Astrocyte of the spinal cord (primary cell): ENCODE results near the gene ANTXR1.

ENCODE experiments used
- DNase-seq: peaks from one replicate; pipeline ENCODE4 v3.0.0; 2011; ENCODE audit warnings: low read depth, low spot score
- H3K4me3 ChIP-seq: 2 replicates; pipeline ENCODE4 v1.5.1; 2011; ENCODE audit warnings: low read depth, mild to moderate bottlenecking, low read length, moderate library complexity
- CTCF ChIP-seq: IDR thresholded peaks from 2 replicates; pipeline ENCODE4 v1.5.1; 2012; ENCODE audit warnings: low read depth, mild to moderate bottlenecking, low read length, inconsistent platforms
- in situ Hi-C: cut with HindIII; loops from 2 replicates; pipeline ENCODE4 v1.10.0; 2017; ENCODE audit warnings: low sequenced_read_pairs

Gene ANTXR1

GRCh38 chr2:69087211-69087911 is 74.4 kb downstream of the ANTXR1 start:
- in situ Hi-C loops = no loop called here
- DNase-seq = no peak
- H3K4me3 ChIP-seq = no peak overlapping the region
- no peak for TF ChIP-seq CTCF

DNA sequence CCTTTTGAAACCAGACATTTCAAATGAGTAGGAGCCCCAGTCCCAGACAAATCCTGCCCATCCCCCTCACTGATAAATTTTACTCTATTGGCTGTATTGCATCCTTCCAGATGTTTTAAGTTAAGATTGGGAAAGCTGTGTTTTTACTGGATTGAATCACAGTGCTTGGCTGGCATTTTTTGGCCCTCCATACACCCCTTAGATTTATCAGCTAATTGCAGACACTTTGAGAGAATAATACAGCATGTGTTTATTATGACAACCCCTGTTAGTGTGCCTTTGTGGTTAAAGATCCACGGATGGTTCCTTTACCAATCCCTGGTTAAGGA is 74.9 kb downstream of the ANTXR1 start:
- in situ Hi-C loops = no loop called here
- no peak for TF ChIP-seq CTCF
- peak; percentile 48 for DNase-seq
- no peak overlapping the region for H3K4me3 ChIP-seq

DNA sequence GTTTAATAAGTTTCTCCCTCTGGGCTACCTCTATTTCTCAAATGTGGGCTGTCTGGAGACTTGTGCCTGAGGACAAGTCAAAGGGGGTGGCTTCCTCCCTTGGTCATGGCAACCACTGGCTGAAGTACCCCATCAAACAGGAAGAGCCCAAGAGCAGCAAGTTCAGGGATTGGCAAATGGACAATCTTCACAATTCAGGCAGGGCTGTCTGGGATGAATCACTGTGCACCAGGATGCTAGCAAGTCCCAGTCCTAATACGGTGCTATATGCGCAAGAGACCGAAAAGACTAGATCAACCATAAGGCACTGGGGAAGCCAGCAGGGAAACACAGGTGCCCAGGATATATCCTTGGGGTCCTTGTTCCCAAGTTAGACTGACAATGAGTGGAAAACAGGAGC is 75.5 kb downstream of the ANTXR1 start:
- no peak for DNase-seq
- in situ Hi-C loops = no loop called here
- H3K4me3 ChIP-seq = no peak overlapping the region
- TF ChIP-seq CTCF = no peak

GRCh38 chr2:69089266-69089665 is 76.3 kb downstream of the ANTXR1 start:
- in situ Hi-C loops = no loop called here
- no peak for DNase-seq

DNA sequence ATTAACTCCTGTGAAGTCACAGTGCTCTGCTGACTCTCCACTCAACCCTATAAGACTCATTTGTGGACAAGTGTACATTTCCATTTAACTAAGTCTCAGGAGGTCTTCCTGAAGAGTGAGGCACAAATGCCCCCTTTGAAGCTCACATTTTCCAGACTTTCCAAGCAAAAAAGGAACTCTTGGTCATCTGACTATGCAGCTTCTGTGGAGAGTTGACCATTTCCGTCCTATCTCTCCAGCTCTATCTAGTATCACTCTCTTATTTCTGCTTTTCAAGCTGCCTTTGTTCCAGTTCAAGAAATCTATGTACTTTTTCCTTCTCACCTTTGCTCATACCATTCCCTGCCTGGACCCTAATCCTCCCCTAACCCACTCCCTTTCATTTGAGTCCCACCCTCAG is 77.0 kb downstream of the ANTXR1 start:
- H3K4me3 ChIP-seq = no peak overlapping the region
- in situ Hi-C loops = no loop called here
- TF ChIP-seq CTCF = no peak
- DNase-seq = no peak

More at GRCh38 chr2:69089266-69089665, 76.3 kb downstream of the ANTXR1 start:
- no peak for TF ChIP-seq CTCF
- H3K4me3 ChIP-seq = no peak overlapping the region

DNA sequence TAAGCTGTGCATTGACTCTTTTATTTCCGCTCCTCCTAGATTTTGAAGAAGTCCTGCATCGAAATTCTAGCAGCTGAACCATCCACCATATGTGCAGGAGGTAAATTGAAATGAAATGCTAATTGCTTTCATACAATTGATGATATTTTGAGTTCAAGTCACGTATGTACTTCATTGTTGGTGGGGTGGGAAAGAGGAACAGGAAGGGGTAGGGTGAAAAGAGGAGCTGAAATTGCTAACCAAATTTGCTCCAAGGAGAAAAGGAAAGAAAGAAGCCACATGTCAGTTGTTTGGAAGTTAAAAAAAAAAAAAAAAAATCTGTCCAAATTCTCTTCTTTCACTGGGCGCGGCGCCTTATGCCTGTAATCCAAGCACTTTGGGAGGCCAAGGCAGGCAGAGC is 77.8 kb downstream of the ANTXR1 start:
- no peak overlapping the region for H3K4me3 ChIP-seq
- in situ Hi-C loops = no loop called here
- DNase-seq = no peak
- TF ChIP-seq CTCF = no peak
